ENCODE data around the gene CIPC. TPM values are rescaled to one million over a fixed set of nuclear protein-coding genes. Genes with fewer than 3 reads are reported as not detected.
A peak's percentile ranks its signal among the peaks of the same experiment; 100 is the strongest.

Gene CIPC
- total and polyA plus RNA-seq, 9 of the 15 experiments (the other 6 are each of a cell fraction or from before 2014, with no cell fraction given), result 5.0 to 16.9 (median 10.7) TPM

DNA sequence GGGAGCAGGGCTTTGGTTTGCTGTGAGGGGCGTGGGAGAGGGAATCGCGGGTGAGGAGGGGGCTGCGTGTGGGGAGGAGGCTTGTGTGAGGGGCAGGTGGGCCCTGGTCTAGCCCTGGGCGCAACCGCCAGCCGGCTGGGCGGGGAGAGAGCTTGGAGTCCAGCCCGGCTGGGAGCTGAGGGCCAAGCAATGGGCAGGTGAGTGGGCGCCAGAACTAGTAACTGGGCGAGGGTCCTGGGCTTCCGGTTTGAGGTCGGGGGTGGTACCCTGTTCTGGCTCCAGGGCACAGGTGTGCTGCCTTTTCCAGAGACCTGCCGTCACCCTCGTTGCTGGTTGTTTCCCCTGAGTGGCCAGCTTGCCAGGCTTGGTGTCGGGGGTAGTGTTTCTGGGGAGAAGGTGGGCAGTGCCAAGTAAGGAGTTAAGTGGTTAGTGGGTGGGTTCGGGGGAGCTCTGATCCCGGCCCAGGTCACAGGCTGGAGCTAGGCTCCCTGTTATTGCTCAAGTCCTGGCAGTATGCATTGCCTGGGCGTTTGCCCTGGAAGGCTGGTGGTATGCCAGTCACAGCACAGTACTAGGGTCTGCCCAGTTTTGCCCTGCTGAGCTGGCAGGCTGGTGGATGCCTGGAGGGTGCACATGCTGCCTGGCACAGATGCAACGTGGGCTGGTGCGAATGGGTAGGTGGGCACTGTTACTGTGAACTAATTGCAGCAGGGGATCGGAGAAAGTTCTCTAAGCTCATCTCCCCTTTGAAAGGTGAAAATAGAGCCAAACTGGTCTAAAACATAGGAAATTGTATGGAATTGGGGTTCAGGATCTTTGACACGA is 683 bp downstream of the CIPC start:
- H3K4me2 ChIP-seq (ENCODE audit: insufficient read depth, low read length), result peak overlapping the region; percentile 95
- BruUV-seq (replicated peaks), result TSS peak; percentile 41
- ChIA-PET POLR2A (interaction anchor here (0.6 to 3.1 kb wide), 4 partner anchors 14 to 226 kb away, joined by 3 to 11 read pairs (median 4); no protein-coding TSS in a partner anchor), CTCF (ENCODE audit: low intra/inter-chr PET ratio) (no interaction called here)
- H4K20me1 ChIP-seq (replicated peaks; ENCODE audit: control insufficient read depth, insufficient read depth, low read length), result no peaks in the 10 kb centered on the region
- no peaks in the 10 kb centered on the region for H3K9me3 ChIP-seq (replicated peaks; ENCODE audit: control insufficient read depth, insufficient read depth, low read depth, low read length)
- peak overlapping the region; percentile 97 for H2AFZ ChIP-seq (ENCODE audit: low read depth, low read length)
- ATAC-seq, result peak; percentile 43
- H3K27me3 ChIP-seq (ENCODE audit: control insufficient read depth in 2 of 2, insufficient read depth in 2 of 2, low read length in 2 of 2), result no peaks in the 10 kb centered on the region
- H3K9me1 ChIP-seq (ENCODE audit: control insufficient read depth, insufficient read depth, low read length), result no peaks in the 10 kb centered on the region
- peak overlapping the region; percentile 87 for H3K27ac ChIP-seq (ENCODE audit: extremely low read depth, low read depth, low read length)
- H3K4me1 ChIP-seq (replicated peaks in 1 of 2; ENCODE audit: control insufficient read depth in 2 of 2, insufficient read depth in 2 of 2, low read length in 2 of 2), result peaks cover 9 to 13% of the 10 kb centered on the region in 2 experiments; a peak in 4 of 5 replicates
- H3K9ac ChIP-seq (ENCODE audit: insufficient read depth in 1 of 2, low read depth in 2 of 2, low read length in 2 of 2), result peak overlapping the region; percentile 90 to 98
- peak in 3 of 4 experiments; percentile 19 to 35 (median 28) for DNase-seq (ENCODE audit: extremely low read depth in 1 of 4, low spot score in 3 of 4)
- peak overlapping the region; percentile 82 for H3K4me3 ChIP-seq
- peaks cover 40% of the 10 kb centered on the region for H3K79me2 ChIP-seq (ENCODE audit: control insufficient read depth, insufficient read depth, low read length)
- intact Hi-C loops (cut with micrococcal nuclease), result no loop called here
- in situ Hi-C loops (cut with MboI), result no loop called here
- WGBS (ENCODE audit: insufficient coverage, low coverage, missing lambda C conversion rate), result 8% methylated on average over 10 of the region's 23 CpGs
- peaks cover 3% of the 10 kb centered on the region; the same call in 1 of the 3 replicates for H3K36me3 ChIP-seq (ENCODE audit: control insufficient read depth, insufficient read depth, low read length)
- no peak for FAIRE-seq
- no peak for TF ChIP-seq MTA3 (IDR thresholded peaks at IDR 0.05; ENCODE audit: borderline replicate concordance)
- TF ChIP-seq ZNF23 (CRISPR knock-in tag; IDR thresholded peaks at IDR 0.05), result no peak
- no peak for TF ChIP-seq ESRRA (IDR thresholded peaks at IDR 0.05; ENCODE audit: borderline replicate concordance, low read depth)
- no peak for TF ChIP-seq GTF2B (IDR thresholded peaks at IDR 0.05; ENCODE audit: extremely low read depth, insufficient read length)
- no peak for TF ChIP-seq JUN (IDR thresholded peaks at IDR 0.05; ENCODE audit: borderline replicate concordance, low read depth, low read length)
- no peak for TF ChIP-seq JUN (CRISPR knock-in tag; IDR thresholded peaks at IDR 0.05; ENCODE audit: borderline replicate concordance)
- TF ChIP-seq NR2C2 (CRISPR knock-in tag; IDR thresholded peaks at IDR 0.05), result no peak
- no peak for TF ChIP-seq NR2C2 (tag; IDR thresholded peaks at IDR 0.05)
- peak; percentile 70 for TF ChIP-seq ARID2 (IDR thresholded peaks at IDR 0.05)
- no peak for TF ChIP-seq ARNT (IDR thresholded peaks at IDR 0.05)
- TF ChIP-seq, protein P1, sequence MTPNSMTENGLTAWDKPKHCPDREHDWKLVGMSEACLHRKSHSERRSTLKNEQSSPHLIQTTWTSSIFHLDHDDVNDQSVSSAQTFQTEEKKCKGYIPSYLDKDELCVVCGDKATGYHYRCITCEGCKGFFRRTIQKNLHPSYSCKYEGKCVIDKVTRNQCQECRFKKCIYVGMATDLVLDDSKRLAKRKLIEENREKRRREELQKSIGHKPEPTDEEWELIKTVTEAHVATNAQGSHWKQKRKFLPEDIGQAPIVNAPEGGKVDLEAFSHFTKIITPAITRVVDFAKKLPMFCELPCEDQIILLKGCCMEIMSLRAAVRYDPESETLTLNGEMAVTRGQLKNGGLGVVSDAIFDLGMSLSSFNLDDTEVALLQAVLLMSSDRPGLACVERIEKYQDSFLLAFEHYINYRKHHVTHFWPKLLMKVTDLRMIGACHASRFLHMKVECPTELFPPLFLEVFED (CRISPR knock-in tag; conservative IDR thresholded peaks at IDR 0.05), result no peak
- TF ChIP-seq TOE1 (IDR thresholded peaks at IDR 0.05; ENCODE audit: borderline replicate concordance), result no peak
- TF ChIP-seq TOE1 (CRISPR knock-in tag; IDR thresholded peaks at IDR 0.05; ENCODE audit: borderline replicate concordance, low read depth), result no peak
- no peak for TF ChIP-seq CTCFL (IDR thresholded peaks at IDR 0.05; ENCODE audit: borderline replicate concordance, insufficient read depth, low read depth, low read length, poor library complexity, severe bottlenecking)
- no peak for TF ChIP-seq FOXO4 (CRISPR knock-in tag; IDR thresholded peaks at IDR 0.05)
- TF ChIP-seq MAFF (IDR thresholded peaks at IDR 0.05; ENCODE audit: low read length), result no peak
- TF ChIP-seq ZNF212 (CRISPR knock-in tag; IDR thresholded peaks at IDR 0.05), result no peak
